Transverse colon (tissue), 3 donors: ENCODE measurements around the gene LINS1.

Source experiments
- EP300 ChIP-seq: sonication (generic); formaldehyde crosslinking; IDR thresholded peaks from one replicate; pipeline ENCODE4 v1.6.1; 2017; ENCODE audit warnings: antibody characterized with exemption, low read depth
- TF ChIP-seq, protein P1 (sequence below), 5 experiments: fragments of 200-600 bp in 3 of 5; fragments of 450-650 bp in 2 of 5; sonication (generic) in 3 of 5; IDR thresholded peaks; 1 replicate in 2 of 5; 2 replicates in 3 of 5; pipeline ENCODE4 v1.5.1; 2016 to 2017; ENCODE audit warnings: antibody characterized with exemption in 5 of 5, inconsistent platforms in 3 of 5, mild to moderate bottlenecking in 2 of 5, moderate library complexity in 1 of 5

DNA sequence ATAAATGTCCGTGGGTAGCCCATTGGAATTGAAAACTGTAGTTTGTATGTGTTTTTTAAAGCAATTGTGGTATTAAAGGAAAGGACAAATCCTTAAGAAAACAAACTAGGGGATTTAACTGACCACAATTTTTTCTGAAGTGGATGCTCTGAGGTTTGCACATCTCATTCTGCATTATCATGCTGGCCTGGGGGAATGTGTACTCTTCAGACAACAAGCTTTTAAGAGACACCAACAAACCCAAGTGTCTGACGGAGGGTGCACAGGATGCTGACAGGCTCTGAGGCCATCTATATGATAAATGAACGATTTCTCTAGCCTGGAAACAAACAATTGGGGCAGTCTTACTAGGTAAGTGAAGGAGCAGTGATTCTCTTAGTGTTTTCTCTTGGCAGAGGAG lies 9.1 kb downstream of the LINS1 start:
- TF ChIP-seq, protein P1, sequence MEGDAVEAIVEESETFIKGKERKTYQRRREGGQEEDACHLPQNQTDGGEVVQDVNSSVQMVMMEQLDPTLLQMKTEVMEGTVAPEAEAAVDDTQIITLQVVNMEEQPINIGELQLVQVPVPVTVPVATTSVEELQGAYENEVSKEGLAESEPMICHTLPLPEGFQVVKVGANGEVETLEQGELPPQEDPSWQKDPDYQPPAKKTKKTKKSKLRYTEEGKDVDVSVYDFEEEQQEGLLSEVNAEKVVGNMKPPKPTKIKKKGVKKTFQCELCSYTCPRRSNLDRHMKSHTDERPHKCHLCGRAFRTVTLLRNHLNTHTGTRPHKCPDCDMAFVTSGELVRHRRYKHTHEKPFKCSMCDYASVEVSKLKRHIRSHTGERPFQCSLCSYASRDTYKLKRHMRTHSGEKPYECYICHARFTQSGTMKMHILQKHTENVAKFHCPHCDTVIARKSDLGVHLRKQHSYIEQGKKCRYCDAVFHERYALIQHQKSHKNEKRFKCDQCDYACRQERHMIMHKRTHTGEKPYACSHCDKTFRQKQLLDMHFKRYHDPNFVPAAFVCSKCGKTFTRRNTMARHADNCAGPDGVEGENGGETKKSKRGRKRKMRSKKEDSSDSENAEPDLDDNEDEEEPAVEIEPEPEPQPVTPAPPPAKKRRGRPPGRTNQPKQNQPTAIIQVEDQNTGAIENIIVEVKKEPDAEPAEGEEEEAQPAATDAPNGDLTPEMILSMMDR (IDR thresholded peaks at IDR 0.05): no peak
- no peak for TF ChIP-seq EP300
